ENCODE results near the gene STXBP3.

GRCh38 chr1:108826081-108826635 is 79.7 kb downstream of the STXBP3 start:
- TF ChIP-seq, protein P1, sequence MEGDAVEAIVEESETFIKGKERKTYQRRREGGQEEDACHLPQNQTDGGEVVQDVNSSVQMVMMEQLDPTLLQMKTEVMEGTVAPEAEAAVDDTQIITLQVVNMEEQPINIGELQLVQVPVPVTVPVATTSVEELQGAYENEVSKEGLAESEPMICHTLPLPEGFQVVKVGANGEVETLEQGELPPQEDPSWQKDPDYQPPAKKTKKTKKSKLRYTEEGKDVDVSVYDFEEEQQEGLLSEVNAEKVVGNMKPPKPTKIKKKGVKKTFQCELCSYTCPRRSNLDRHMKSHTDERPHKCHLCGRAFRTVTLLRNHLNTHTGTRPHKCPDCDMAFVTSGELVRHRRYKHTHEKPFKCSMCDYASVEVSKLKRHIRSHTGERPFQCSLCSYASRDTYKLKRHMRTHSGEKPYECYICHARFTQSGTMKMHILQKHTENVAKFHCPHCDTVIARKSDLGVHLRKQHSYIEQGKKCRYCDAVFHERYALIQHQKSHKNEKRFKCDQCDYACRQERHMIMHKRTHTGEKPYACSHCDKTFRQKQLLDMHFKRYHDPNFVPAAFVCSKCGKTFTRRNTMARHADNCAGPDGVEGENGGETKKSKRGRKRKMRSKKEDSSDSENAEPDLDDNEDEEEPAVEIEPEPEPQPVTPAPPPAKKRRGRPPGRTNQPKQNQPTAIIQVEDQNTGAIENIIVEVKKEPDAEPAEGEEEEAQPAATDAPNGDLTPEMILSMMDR (IDR thresholded peaks at IDR 0.05), result no peak
- TF ChIP-seq CEBPB (IDR thresholded peaks at IDR 0.05), result no peak
- TF ChIP-seq USF2 (IDR thresholded peaks at IDR 0.05), result no peak
- no peak for TF ChIP-seq SREBF2 (IDR thresholded peaks at IDR 0.05)
- no peak for TF ChIP-seq POLR2A (IDR thresholded peaks at IDR 0.05; ENCODE audit: low read length)
- no peak for TF ChIP-seq KDM5A (IDR thresholded peaks at IDR 0.05)
- no peak for TF ChIP-seq ESRRA (IDR thresholded peaks at IDR 0.05; ENCODE audit: borderline replicate concordance, low read length)
- TF ChIP-seq, protein P2, sequence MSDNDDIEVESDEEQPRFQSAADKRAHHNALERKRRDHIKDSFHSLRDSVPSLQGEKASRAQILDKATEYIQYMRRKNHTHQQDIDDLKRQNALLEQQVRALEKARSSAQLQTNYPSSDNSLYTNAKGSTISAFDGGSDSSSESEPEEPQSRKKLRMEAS (IDR thresholded peaks at IDR 0.05), result no peak
- no peak for TF ChIP-seq PBX3 (IDR thresholded peaks at IDR 0.05)
